ENCODE results near the gene YKT6.

The YKT6 gene

DNA sequence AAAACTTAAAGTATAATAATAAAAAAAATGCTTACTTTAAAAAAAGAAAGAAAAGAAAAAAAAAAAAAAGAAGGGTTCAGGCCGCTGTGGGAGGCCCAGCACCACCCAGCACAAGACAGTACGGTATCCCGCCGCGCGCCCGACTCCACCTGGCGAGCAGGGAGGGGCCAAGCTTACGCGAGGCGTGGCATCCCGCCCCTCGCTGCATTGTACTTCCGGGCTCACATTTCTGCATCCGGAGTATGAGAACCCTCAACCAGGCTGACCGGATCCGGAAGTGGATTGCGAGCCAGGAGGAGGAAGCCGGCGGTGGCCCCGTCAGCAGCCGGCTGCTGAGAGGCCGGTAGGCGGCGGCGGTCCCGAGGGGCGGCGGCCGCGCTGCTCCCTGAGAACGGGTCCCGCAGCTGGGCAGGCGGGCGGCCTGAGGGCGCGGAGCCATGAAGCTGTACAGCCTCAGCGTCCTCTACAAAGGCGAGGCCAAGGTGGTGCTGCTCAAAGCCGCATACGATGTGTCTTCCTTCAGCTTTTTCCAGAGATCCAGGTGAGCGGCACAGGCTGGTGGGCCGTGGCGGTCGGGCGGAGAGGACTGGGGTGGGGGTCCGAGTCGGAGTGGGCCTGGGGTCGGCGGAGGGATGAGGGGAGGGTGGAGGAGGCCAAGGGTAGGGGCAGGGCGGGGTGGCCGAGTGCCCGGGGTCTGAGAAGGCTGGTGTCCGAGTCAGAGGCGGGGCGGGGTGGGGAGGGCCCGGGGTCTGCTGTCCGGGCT lies at the start of gene YKT6:
Gene YKT6 (plus strand): TSS at position 280 of the 763 bp plus-strand sequence. CDS start 158 bp downstream, at position 438.
- H3K4me3 ChIP-seq (ENCODE audit: low read length), result peak within 1 kb of the TSS; percentile 63
- DNase-seq (ENCODE audit: low read depth), result peak; percentile 98
- TF ChIP-seq, protein P1, sequence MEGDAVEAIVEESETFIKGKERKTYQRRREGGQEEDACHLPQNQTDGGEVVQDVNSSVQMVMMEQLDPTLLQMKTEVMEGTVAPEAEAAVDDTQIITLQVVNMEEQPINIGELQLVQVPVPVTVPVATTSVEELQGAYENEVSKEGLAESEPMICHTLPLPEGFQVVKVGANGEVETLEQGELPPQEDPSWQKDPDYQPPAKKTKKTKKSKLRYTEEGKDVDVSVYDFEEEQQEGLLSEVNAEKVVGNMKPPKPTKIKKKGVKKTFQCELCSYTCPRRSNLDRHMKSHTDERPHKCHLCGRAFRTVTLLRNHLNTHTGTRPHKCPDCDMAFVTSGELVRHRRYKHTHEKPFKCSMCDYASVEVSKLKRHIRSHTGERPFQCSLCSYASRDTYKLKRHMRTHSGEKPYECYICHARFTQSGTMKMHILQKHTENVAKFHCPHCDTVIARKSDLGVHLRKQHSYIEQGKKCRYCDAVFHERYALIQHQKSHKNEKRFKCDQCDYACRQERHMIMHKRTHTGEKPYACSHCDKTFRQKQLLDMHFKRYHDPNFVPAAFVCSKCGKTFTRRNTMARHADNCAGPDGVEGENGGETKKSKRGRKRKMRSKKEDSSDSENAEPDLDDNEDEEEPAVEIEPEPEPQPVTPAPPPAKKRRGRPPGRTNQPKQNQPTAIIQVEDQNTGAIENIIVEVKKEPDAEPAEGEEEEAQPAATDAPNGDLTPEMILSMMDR (IDR thresholded peaks at IDR 0.05; ENCODE audit: insufficient read depth, low read depth, low read length, missing control alignments), result peak; percentile 40

DNA sequence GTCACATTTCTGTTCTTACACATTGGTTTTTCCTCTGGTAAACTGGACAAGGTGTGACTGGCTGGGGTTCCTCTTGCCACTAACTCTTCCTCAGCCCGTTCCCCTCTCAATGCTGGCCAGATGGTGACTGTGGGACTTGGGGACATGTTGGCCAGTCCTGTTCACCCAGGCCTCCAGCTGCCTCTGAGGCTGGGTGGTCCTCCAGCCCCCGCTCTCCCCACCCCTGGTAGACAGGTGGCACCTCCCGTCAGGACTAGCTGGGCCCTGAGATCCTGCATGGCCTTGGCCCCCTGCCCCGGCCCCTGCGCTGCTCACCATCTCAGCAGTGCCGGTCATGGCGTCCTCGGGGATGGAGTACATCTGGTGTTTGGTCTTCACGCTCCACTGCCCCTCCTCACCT lies 48.8 kb upstream of the YKT6 start:
- DNase-seq (ENCODE audit: low read depth), result no peak
- H3K4me3 ChIP-seq (ENCODE audit: low read length), result no peak overlapping the region

DNA sequence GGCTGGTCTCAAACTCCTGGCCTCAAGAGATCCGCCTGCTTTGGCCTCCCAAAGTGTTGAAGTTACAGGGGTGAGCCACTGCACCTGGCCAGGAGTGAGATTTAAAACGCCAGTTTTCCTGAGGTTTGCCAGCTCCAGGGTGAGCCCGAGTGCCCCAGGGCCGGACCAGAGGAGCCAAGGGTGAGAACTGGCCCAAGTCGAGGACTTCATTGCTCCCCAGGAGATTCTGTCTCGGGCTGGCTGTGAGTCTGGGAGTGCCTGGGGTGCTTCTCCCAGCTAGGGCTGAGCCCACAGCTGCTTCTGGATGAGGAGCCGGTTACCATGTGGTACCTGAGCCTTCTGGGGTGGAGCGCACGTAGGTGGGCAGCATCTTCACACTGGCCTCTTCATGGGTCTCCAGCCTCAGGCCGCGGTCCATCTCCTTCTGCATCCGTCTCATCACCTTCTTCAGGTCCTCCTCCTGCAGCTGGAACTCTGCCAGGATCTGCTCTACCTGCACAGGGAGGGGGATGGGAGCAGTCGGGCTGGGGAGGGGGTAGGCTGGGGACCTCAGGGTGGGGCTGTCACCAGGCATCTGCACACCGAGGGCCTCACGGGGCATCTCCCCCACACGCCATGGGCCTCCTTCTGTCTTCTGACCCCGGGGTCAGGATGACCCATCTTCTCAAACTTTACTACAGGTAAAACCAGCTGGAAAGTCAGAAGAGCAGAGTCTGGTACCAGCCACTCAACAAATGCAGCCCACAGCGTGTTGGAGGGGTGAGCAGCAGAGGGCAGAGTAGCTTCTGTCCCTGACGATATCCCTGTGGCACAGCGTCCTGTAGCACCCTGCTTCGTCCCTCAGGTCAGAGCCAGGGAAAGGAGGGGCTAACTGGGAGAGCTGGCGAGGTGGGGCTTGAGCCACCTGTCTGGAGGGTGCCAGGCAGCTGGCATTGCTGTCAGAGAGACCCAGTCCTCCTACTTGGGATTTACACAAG lies 47.5 kb upstream of the YKT6 start:
- TF ChIP-seq, protein P1 (IDR thresholded peaks at IDR 0.05; ENCODE audit: insufficient read depth, low read depth, low read length, missing control alignments), result no peak
- no peak overlapping the region for H3K4me3 ChIP-seq (ENCODE audit: low read length)
- no peak for DNase-seq (ENCODE audit: low read depth)

More for the DNA sequence above, 48.8 kb upstream of the YKT6 start:
- TF ChIP-seq, protein P1 (IDR thresholded peaks at IDR 0.05; ENCODE audit: insufficient read depth, low read depth, low read length, missing control alignments), result no peak

DNA sequence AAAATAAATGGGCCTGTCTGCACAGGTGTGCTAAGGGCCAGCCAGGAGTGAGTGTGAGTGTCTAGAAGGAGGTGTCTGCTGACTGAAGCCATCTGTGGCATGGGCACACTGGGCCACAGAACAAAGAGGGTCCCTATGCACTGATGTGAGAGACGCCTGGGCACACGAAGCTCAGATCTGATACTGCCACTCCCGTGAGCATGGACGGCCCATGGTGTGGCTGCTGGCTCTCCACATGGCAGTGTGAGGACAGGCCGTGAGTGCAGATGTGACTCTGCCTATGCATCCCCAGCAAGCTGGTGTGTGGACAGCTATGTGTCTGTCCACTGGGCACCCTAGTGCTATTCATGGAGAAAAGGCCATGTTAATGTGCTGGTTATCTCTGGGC lies 46.8 kb upstream of the YKT6 start:
- no peak overlapping the region for H3K4me3 ChIP-seq (ENCODE audit: low read length)
- no peak for DNase-seq (ENCODE audit: low read depth)
- TF ChIP-seq, protein P1 (IDR thresholded peaks at IDR 0.05; ENCODE audit: insufficient read depth, low read depth, low read length, missing control alignments), result no peak

DNA sequence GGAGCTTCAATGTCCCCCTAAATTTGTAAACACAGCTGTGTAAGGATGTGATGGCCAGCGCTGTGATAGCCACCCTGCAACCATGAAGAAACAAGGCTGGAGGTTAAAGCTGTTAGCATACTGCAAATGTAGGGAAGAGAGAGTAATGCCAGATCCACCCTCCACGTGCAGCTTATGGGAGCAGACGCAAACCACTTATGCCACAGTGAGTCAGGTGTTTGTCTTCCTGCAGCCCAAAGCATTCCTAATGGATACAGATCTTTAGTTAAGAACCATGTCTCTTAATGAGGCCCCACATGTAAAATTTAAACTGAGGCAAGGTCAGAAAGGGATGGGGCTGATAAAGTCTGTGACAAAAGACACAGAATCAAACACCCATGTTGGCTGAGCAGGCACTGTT lies 46.1 kb upstream of the YKT6 start:
- no peak overlapping the region for H3K4me3 ChIP-seq (ENCODE audit: low read length)
- TF ChIP-seq, protein P1 (IDR thresholded peaks at IDR 0.05; ENCODE audit: insufficient read depth, low read depth, low read length, missing control alignments), result no peak
- DNase-seq (ENCODE audit: low read depth), result no peak

DNA sequence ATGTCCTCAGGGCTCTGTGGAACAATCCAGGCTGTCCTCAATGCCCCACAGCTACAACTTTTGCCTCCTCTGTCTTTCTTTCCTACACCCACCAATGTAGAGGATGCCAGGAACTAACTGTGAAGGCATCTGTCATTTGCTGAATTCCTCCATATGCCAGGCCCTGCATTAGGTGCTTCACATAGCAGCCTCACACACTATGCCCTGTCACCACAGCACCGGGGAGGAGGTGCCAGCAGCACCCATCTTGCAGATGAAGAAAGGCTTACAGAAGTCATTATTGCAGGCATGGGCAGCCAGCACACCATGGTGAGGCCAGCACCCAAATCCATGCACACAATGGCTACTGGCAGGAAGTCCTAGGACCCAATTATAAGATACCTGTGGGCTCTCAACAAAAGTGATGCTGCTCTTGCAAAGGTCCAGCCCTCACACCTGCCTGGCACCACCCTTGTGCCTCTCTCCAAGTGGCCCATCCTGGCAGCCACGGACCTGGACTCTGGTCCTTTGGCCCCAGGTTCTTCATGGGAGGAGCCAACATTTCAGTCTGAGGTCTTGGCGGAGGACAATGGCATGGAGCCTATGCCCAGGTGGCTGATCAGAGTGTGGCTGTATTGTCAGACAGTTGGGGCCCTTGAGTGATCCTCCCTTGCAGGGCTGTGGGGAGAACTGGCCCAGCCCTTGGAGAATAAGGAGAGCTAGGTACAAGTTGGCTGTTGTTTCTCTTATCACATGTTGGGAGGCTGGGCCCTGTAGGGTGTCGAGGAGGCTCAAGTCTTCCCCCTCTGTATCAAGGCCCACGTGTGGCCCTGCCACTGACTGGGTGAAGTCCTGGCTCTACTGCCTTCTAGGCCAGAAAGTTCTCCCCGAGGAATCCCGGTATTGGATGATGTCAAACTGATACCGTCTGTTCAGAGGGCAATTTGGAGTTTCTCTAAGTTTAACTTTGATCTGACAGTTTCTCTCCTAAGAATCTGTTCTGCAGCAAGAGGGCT lies 45.3 kb upstream of the YKT6 start:
- TF ChIP-seq, protein P1 (IDR thresholded peaks at IDR 0.05; ENCODE audit: insufficient read depth, low read depth, low read length, missing control alignments), result no peak
- no peak overlapping the region for H3K4me3 ChIP-seq (ENCODE audit: low read length)
- DNase-seq (ENCODE audit: low read depth), result no peak
